MM.1S (cell line): ENCODE measurements around the gene SLC49A3.
"Not testable (repeated sequence)": the region's sequence is repeated elsewhere in the genome, so short reads cannot be mapped to it uniquely, and the experiment has no call there.

ENCODE experiments used
- DNase-seq: peaks from one replicate; pipeline ENCODE4 v3.0.0-alpha.2; 2015
- H2AFZ ChIP-seq: fragments of 300-600 bp; sonication (generic); 2 replicates; pipeline ENCODE4 v1.6.0; 2016; ENCODE audit warnings: antibody characterized with exemption, low read length
- H3F3A ChIP-seq: fragments of 300-600 bp; sonication (generic); 2 replicates; pipeline ENCODE4 v1.6.1; 2016; ENCODE audit warnings: mild to moderate bottlenecking, antibody characterized with exemption, low read length, moderate library complexity, mixed read lengths; ENCODE audit not compliant: insufficient read depth
- H3K27ac ChIP-seq: fragments of 300-600 bp; sonication (generic); 2 replicates; pipeline ENCODE4 v1.5.1; 2016; ENCODE audit warnings: mild to moderate bottlenecking, low read length
- H3K27me3 ChIP-seq: fragments of 300-600 bp; sonication (generic); replicated peaks from 2 replicates; pipeline ENCODE4 v1.6.0; 2016; ENCODE audit warnings: low read length; ENCODE audit not compliant: insufficient read depth
- H3K36me3 ChIP-seq: fragments of 300-600 bp; sonication (generic); replicated peaks from 2 replicates; pipeline ENCODE4 v1.6.1; 2016; ENCODE audit warnings: mild to moderate bottlenecking, low read length, mixed read lengths; ENCODE audit not compliant: insufficient read depth
- H3K4me1 ChIP-seq: fragments of 300-600 bp; sonication (generic); 2 replicates; pipeline ENCODE4 v1.6.1; 2016; ENCODE audit warnings: low read length, mixed read lengths
- H3K4me2 ChIP-seq: fragments of 300-600 bp; sonication (generic); 2 replicates; pipeline ENCODE4 v1.6.0; 2016; ENCODE audit warnings: low read depth, low read length
- H3K4me3 ChIP-seq: fragments of 300-600 bp; sonication (generic); 2 replicates; pipeline ENCODE4 v1.5.1; 2016; ENCODE audit warnings: low read length, mixed read lengths
- H3K79me2 ChIP-seq: fragments of 300-600 bp; sonication (generic); 2 replicates; pipeline ENCODE4 v1.6.1; 2016; ENCODE audit warnings: mixed run types, low read length, mixed read lengths
- H3K9ac ChIP-seq: fragments of 300-600 bp; sonication (generic); 2 replicates; pipeline ENCODE4 v1.6.1; 2016; ENCODE audit warnings: low read length, mixed read lengths
- H3K9me2 ChIP-seq: fragments of 300-600 bp; sonication (generic); replicated peaks from 2 replicates; pipeline ENCODE4 v1.6.1; 2016; ENCODE audit warnings: mild to moderate bottlenecking, low read length, mixed read lengths; ENCODE audit not compliant: insufficient read depth
- H3K9me3 ChIP-seq: fragments of 300-600 bp; sonication (generic); replicated peaks from 2 replicates; pipeline ENCODE4 v1.6.1; 2016; ENCODE audit warnings: mild to moderate bottlenecking, low read length, mixed read lengths; ENCODE audit not compliant: insufficient read depth
- H4K20me1 ChIP-seq: fragments of 300-600 bp; sonication (generic); 2 replicates; pipeline ENCODE4 v1.6.1; 2016; ENCODE audit warnings: mild to moderate bottlenecking, low read length, moderate library complexity, mixed read lengths; ENCODE audit not compliant: insufficient read depth
- CTCF ChIP-seq: fragments of 300-600 bp; sonication (generic); IDR thresholded peaks from 2 replicates; pipeline ENCODE4 v1.5.1; 2016; ENCODE audit warnings: antibody characterized with exemption, low read length, mixed read lengths
- EZH2 ChIP-seq: fragments of 300-600 bp; sonication (generic); optimal IDR thresholded peaks from 2 replicates; pipeline ENCODE3; 2017; ENCODE audit warnings: low read depth, mild to moderate bottlenecking, antibody characterized with exemption, low read length, mixed read lengths
- EZH2phosphoT487 ChIP-seq: fragments of 300-600 bp; sonication (generic); IDR thresholded peaks from 2 replicates; pipeline ENCODE4 v1.6.1; 2018; ENCODE audit warnings: antibody characterized with exemption, low read length

Gene SLC49A3

GRCh38 chr4:732486-732885 is 43.5 kb upstream of the SLC49A3 start:
- H3K79me2 ChIP-seq: no peaks in the 10 kb centered on the region
- H3K9me2 ChIP-seq: no peaks in the 10 kb centered on the region
- H3K4me2 ChIP-seq: no peak overlapping the region
- H3K9ac ChIP-seq: no peak overlapping the region
- H4K20me1 ChIP-seq: no peaks in the 10 kb centered on the region
- DNase-seq: no peak
- no peak overlapping the region for H3K4me3 ChIP-seq
- no peaks in the 10 kb centered on the region for H3F3A ChIP-seq
- no peak for TF ChIP-seq EZH2
- TF ChIP-seq EZH2phosphoT487: no peak
- TF ChIP-seq CTCF: no peak
- no peak overlapping the region for H3K27ac ChIP-seq
- H2AFZ ChIP-seq: no peak overlapping the region
- no peaks in the 10 kb centered on the region for H3K36me3 ChIP-seq
- H3K9me3 ChIP-seq: no peaks in the 10 kb centered on the region
- no peaks in the 10 kb centered on the region for H3K27me3 ChIP-seq
- no peaks in the 10 kb centered on the region for H3K4me1 ChIP-seq

GRCh38 chr4:731954-732353 is 43.0 kb upstream of the SLC49A3 start:
- not testable (repeated sequence) for H4K20me1 ChIP-seq, H3K36me3 ChIP-seq, H3K27ac ChIP-seq

DNA sequence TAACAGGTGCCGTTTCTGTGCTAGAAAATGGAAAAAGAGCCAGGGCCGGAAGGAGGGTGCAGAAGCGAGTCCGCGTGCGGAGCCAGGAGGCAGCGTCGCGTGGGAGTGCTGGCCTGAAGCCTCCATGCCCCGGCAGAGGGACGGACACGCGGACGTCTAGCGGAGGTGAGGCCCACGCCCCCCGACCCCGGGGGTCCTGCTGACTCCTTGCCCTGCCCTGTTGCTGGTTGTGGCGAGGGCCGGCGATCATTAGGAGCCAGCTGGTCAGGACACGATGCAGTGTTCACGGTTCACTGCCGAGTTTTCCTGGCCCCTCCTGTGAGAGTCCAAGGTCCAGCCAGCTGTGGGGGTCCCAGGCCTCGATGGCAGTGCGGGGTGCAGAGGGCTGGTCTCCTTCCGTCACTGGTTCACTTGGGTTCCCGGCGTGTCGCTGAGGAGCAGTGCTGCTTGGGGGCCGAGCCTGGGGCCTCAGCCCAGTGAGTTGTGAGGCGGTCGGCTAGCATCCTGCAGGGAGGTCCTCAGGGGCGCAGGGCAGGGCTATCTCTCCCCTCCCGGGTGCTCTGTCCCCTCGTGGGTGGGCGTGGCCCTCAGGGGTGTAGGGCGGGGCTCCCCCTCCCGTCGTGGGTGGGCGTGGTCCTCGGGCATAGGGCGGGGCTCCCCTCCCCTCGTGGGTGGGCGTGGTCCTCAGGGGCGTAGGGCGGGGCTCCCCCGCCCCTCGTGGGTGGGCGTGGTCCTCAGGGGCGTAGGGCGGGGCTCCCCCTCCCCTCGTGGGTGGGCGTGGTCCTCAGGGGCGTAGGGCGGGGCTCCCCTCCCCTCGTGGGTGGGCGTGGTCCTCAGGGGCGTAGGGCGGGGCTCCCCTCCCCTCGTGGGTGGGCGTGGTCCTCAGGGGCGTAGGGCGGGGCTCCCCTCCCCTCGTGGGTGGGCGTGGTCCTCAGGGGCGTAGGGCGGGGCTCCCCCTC is 42.3 kb upstream of the SLC49A3 start:
- not testable (repeated sequence) for H3K36me3 ChIP-seq

More at GRCh38 chr4:731954-732353, 43.0 kb upstream of the SLC49A3 start:
- not testable (repeated sequence) for H3K9ac ChIP-seq, H2AFZ ChIP-seq, H3K79me2 ChIP-seq, H3K9me2 ChIP-seq, H3K4me1 ChIP-seq, H3K4me3 ChIP-seq, H3K4me2 ChIP-seq, H3F3A ChIP-seq, H3K9me3 ChIP-seq, H3K27me3 ChIP-seq, DNase-seq

GRCh38 chr4:730511-730910 is 41.6 kb upstream of the SLC49A3 start:
- Histone ChIP-seq H3K9me3 (no peaks in the 10 kb centered on the region), H3K27ac (no peak overlapping the region), H3K4me2 (no peak overlapping the region), H3K9me2 (no peaks in the 10 kb centered on the region), H3F3A (no peaks in the 10 kb centered on the region), H3K4me3 (no peak overlapping the region), H3K4me1 (no peaks in the 10 kb centered on the region), H3K27me3 (no peaks in the 10 kb centered on the region), H3K36me3 (no peaks in the 10 kb centered on the region), H4K20me1 (no peaks in the 10 kb centered on the region), H3K79me2 (no peaks in the 10 kb centered on the region), H2AFZ (no peak overlapping the region), H3K9ac (no peak overlapping the region)
- no peak for TF ChIP-seq CTCF
- TF ChIP-seq EZH2: no peak
- TF ChIP-seq EZH2phosphoT487: no peak
- DNase-seq: no peak

More for the DNA sequence above, 42.3 kb upstream of the SLC49A3 start:
- not testable (repeated sequence) for H3K4me1 ChIP-seq, H3K79me2 ChIP-seq, H3K9ac ChIP-seq, H3K27me3 ChIP-seq, DNase-seq, H3K4me3 ChIP-seq, H3K9me3 ChIP-seq, H3K4me2 ChIP-seq, H2AFZ ChIP-seq, H3K27ac ChIP-seq, H4K20me1 ChIP-seq, H3F3A ChIP-seq, H3K9me2 ChIP-seq
